Activated naive CD4-positive, alpha-beta T cell treated with Interleukin-2 at 50 U/mL for 16 hours (primary cell): ENCODE data around the gene GABPB1.
"Not testable (repeated sequence)": the region's sequence is repeated elsewhere in the genome, so short reads cannot be mapped to it uniquely, and the experiment has no call there.

Experiments used
- DNase-seq: peaks from one replicate; pipeline ENCODE4 v3.0.0-alpha.2; 2020

The GABPB1 gene

DNA sequence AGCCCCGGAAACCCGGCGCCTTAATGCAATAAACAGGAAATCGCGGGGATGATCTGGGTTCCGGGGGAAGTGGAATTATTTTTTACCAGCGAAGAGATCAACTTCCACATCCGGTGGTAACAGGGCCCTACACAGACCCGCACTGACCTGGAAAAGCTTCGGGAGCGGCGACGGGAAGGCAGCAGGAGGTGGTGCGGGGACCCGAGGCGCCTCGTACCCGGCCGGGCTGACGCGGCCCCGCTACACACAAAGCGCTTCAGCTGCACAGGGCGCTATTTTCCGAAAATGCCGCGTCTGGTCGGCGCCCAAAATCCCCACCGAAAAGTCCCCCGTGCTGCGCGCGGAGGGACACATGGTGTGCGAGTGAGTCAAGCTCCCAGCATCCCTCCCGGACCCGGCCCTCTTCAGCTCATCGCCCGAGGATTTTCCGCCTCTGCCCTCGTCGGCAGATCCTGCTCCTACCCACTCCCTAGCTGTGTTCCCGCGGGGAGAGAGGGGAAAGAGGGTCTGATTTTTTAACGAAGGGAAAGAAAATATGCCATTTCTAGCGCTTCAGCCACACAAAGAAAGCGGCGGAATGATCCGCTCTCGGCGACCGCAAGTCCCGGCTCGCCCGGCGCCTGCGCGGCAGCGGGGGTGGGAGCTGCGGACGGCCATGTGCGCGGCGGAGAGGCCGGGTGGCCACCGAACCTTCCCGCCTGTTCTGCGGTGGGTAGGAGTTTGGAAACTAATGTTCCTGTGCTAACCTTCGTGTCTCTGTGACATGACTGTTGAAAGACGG is at the start of gene GABPB1:
Gene GABPB1, minus strand, starts transcription at position 361 of the 781 bp plus-strand sequence. CDS start 45,400 bp downstream, outside the sequence.
- peak; percentile 92 for DNase-seq

DNA sequence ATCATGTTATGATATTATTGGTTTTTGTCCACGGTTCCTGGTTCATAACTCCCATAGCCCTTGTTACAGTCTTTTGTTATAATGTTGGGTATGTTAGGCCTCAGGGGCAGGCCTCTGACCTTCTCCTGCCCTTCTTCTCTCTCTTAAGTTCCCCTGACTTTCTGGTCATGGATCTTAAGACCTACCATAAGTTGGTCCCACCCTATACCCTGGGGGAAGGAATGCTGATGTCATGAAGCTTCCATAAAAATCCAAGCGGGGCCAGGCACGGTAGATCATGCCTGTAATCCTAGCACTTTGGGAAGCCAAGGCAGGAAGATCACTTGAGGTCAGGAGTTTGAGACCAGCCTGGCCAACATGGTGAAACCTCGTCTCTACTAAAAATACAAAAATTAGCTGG is 36.6 kb upstream of the GABPB1 start:
- not testable (repeated sequence) for DNase-seq

DNA sequence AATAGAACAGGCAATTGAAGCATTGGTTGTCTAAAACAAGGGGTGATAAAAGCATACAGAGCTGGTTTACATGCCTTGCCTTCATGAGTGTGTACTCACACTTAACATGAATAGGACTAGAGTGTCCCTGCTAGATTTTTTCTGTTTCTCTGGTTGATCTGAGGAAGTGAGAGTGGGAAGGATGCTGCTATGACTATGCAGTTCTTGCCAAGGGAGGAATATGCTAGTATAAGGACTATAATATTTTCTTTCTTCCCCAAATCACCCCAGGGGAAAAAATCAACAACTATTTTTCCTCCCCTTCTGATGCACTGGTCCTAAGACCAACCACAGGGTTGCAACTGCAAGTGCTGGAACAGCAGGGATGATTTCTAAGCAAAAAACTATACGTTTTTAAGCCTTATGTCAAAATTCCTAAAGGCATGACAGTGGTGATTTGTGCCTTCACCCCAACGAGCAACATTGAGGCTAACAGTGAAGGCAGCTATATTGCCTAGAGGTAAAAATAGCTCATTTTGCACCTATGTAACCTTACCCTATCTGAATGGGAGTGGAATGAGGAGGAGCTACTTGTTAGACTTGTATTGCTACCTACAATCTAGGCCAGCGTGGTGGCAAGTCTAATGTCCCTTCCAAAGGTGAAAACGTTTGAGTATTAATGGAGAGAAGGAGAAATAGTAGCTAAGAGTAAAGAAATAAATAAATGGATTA is 35.7 kb upstream of the GABPB1 start:
- no peak for DNase-seq

DNA sequence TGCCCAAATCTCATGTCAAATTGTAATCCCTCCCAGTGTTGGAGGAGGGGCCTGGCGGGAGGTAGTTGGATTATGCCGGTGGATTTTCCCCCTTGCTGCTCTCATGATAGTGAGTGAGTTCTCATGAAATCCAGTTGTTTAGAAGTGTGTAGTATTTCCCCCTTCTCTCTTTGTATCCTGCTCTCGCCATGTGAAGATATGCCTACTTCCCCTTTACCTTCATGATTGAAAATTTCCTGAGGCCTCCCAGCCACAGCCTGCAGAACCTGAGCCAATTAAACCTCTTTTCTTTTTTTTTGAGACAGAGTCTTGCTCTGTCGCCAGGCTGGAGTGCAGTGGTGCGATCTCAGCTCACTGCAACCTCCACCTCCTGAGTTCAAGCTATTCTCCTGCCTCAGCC is 27.4 kb upstream of the GABPB1 start:
- not testable (repeated sequence) for DNase-seq

DNA sequence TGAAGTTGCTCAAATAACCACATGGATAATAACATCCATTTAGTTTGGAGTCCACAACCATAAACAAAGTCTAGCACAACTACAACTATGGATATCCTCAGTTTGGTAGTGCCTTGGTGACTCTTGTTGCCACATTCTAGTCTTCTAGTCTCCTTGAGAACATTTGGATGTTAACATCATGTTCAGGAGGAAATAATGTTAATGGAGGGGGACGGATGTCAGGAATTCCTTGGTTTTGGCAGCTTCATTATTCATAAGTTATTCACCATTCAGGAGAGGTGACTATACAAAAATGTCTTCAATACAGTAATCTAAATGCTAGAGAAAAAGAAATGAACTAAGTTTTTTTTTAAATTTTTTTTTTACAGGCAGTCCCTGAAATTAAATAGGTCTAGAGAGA is 26.4 kb upstream of the GABPB1 start:
- DNase-seq, result no peak

DNA sequence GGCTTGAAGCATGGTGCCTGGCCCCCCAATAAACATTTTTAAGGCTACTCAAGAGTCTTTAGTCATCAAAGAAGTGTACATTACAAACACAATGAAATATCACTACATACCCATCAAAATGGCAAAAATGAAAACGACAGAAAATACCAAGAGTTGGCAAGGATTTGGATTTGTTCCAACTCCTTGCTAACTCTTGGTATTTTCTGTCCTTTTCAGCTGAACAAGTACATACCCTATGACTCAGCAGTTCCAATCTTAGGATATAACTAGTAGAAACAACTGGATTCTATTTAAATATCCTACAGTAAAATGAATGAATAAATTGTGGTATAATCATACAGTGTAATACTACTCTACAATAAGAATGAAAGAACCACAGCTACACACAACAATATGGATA is 25.1 kb upstream of the GABPB1 start:
- no peak for DNase-seq

DNA sequence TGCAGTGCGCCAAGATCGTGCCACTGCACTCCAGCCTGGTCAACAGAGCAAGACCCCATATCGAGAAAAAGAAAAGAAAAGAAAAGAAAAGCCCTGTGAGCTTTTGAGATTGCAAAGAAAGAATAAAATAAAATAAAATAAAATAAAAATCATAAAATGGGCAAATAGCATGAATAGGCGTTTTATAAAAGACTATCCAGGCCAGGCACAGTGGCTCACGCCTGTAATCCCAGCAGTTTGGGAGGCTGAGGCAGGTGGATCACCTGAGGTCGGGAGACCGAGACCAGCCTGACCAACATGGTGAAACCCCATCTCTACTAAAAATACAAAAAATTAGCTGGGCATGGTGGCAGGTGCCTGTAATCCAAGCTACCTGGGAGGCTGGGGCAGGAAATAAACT is 24.4 kb upstream of the GABPB1 start:
- not testable (repeated sequence) for DNase-seq

DNA sequence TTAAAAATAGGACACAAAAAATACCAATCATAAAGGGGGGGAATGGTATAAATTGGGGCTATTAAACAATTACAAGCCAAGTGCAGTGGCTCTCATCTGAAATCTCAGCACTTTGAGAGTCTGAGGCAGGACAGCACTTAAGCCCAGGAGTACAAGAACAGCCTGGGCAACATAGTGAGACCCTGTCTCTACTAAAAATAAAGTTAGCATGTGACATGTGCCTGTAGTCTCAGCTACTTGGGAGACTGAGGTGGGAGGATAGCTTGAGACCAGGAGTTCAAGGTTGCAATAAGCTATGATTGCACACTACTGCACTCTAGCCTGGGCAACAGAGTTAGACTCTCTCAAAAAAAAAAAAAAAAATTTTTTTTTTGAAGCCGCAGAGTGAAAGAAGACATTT is 23.8 kb upstream of the GABPB1 start:
- DNase-seq, result no peak

DNA sequence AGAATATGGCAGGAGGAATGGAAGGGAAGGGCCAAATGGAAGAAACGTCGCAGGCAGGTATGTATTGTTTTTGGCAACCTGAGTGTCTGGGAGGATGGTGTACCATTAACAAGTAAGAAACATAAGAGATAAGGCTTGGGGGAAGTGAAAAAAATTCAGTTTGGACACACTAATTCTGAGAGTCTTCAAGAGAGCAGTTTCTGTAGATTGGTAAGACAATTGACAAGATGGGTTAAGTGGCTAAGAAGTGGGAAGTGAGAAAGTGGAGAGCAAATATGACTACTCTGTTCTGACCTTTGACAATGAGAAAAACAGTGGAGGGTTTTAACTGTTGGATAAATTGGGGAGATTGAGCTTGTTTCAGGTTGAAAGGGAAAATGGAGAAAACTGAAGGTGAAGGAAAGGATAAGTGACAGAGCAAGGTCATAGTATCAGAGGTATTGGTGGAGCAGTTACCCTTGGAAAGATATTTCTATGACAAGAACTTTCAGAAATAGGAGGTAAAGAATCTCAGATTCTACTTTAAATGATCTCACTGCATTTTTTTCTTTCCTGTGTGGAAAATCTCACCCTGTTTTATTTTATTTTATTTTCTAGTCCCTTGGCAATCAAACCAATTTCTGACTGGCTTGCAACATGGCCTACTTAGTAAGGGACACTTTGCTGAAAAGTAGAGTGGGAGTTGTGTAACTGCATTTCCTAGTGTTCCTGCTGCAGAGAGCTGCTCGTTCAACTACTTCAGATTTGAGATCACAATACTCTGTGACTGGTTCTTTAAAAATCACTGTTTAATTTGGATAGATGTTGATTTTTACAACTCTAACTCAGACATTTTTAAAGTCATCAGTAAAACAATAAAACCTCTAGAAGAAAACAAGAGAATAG is 23.1 kb upstream of the GABPB1 start:
- DNase-seq, result no peak

DNA sequence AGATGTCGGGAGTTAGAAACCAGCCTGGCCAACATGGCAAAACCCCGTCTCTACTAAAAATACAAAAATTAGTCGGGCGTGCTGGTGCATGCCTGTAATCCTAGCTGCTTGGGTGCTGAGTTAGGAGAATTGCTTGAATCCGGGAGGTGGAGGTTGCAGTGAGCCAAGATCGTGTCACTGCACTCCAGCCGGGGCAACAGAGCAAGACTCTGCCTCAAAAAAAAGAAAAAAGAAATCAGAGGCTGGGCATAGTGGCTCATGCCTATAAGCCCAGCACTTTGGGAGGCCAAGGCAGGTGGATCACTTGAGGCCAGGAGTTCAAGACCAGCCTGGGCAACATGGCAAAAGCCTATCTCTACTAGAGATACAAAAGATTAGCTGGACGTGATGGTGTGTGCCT is 14.6 kb upstream of the GABPB1 start:
- not testable (repeated sequence) for DNase-seq

DNA sequence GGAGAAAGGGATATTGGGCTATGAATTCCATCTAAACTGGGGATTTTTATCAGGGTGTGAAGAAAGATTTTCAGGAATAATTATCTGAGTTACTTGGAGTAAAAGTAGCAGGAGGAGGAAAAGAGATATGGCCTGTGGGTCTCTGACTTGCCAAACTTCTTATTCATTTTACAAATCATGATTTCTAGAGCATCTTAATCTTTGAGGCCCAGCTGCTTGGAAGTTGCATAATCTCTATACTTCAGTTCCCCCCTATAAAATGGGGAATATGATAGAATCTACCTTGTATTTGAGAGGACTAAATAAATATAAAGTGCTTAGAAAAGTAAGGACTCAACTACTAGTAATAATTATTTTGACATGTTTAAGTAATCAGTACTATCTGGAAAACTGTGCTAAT is 11.0 kb upstream of the GABPB1 start:
- DNase-seq, result no peak

DNA sequence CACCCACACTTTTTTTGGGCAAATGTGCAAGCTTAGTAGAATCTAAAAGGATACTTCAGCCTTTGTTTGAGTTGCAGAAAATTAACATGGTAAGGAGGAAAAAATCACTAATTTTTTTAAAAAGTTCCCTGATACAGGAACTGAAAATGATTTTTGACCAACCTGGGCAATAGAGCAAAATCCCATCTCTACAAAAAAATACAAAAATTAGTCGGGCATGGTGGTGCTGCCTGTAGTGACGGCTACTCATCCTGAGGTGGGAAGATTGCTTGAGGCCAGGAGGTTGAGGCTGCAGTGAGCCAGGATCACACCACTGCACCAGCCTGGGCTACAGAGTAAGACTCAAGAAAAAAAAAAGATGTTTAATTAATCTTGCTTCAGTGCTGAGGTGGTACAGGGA is 10.6 kb upstream of the GABPB1 start:
- no peak for DNase-seq

DNA sequence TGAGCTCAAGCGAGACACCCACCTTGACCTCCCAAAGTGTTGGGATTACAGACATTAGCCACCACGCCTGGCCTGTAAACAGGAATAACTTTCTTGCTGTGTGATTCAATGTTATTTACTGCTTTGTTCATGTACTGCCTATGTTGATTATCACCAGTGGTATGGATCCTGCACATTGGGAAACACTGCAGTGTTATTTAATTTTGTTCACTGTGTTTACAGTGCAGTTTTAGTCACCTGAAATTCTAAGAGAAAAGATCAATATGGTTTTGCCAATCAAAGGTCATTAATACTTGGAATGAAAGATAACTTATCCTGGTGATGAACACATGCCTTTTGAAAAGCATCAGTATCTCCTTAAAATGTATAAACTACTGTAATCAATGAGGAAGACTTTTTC is 8.6 kb upstream of the GABPB1 start:
- no peak for DNase-seq

DNA sequence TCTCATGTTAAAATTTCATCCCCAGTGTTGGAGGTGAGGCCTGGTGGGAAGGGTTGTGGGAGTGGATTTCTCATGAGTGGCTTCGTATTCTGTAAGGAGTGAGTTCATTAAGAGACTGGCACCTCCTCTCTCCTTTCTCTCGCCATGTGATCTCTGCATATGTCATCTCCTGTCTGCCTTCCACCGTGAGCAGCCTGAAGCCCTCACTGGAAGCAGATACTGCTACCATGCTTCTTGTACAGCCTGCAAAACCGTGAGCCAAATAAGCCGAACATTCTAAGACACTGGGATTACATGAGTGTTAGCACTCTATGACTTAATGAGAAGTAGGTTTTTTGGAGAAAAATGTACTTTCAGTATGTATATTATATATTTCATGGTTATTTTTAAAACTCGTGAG is 6.8 kb upstream of the GABPB1 start:
- no peak for DNase-seq

DNA sequence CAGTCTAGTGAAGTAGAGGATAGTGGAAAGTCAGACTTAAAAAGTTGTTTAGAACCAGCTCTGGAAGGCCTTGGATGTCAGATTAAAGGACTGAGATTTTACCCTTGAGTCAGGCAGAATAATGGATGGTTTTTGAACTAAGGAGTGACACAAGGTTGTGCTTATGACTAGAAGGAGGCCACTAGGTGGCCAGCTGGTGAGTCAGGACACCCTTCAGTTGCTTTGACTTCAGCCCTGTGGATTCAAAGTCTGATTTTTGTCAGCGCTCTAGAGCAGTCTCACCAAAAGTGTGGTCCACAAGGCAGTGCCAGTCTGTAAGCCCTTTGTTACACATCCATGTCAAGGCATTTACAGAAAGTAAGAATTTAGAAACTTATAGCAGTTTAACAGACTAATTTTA is 3.8 kb upstream of the GABPB1 start:
- DNase-seq, result peak; percentile 17

DNA sequence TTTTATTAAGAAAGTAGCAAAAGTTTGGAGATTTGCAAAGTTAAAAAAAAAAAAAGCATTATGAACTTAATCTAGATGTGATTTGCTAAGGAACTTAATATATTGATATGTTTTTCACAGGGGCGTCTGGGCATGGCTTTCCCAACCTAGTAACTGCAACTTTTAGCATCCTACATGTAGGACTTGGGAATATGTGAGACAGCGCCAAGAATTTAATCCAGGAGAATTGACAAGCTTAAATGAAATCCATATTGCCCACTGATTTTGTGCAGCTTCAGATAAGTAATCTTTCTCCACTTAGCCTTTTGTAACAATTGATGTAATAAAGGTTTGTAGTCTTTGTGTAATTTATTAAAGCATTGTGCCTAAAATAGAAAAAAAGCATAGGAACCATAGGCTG is 982 bp upstream of the GABPB1 start:
- no peak for DNase-seq

DNA sequence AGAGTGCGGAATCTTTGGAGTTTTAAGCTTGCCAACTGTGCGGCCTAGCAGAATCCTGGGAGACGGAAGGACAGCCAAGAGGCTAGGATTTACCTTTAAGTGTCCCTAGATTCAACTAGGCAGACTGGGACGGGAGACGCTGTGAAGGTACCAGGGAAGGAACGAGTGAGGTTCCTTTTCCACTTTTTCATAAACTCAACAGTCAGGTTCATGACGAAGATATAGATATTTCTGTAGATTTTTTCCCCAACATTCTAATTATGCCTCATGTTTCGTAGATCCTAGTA is 564 bp upstream of the GABPB1 start:
- DNase-seq, result no peak

DNA sequence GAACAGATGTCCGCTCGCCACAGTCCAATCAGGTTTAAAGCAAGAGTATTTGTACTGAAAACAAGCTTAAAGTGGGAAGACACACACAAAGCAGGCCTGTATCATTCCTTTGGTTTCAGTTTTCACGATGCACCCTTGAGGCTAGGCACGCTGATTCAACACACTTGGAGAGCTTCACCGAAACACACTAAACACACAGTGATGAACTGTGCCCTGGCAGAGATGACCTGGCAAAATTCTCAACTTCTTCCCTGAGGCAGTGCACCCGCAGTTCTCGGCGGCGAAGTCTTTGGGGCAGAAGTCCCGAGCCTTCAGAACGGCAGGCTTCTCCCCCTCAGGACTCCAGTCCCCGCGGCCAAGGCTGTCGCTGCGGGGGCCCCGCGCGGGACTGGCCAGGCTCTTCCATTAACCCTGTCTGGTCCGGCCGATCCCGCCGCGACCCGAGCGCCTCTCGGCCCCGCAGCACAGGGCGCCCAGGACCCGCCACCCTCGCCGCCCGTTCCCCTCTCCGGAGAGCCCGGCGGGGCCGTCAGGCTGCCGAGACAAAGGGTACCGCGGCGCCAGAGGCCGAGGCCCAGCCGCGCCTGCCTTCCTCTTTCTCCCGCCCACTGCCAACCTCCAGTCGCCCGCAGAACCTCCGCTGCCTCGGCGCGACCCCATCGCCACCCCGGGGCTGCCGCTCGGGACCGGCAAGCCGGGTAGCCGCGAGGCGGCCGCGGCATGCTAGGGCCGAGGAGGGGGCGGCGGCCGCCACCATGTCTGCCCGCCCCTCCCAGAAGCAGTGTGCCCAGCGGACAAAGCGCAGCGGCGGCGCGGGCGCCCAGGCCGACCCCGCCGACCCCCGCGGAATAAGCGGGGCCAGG is 792 bp downstream of the GABPB1 start:
- DNase-seq, result peak; percentile 67

DNA sequence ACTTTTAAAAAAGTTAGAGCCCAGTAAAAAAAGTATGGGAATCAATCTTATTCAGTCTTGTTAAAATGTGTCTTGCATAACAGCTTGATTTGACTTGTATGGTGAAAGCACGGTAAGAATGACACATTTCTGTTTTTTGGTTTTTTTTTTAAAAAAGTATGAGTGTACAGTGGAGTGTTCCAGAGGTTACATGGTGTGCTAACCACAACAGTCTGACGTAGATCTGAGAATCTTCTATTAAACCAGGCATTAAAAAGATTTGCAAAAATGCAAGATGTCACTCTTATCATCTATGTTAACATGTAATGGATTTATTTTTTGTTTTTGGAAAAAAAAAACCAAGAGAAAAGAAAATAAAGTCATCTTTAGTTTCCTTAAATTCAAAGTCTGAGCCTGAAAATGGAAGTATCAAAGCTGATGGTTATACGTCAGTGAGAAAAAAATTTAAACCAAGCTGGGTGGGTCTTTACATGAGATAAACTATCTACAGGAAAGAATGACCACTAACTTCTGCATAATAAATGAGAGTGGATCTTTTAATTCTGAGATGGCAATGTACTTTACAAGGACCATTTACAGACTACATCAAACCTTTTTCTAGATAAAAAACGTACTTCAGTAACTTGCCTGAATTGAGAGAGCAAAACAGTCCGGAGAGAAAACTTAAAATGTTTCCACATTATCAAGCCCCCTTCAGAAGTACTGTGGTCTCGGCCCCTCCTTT is 1.6 kb downstream of the GABPB1 start:
- DNase-seq, result no peak

DNA sequence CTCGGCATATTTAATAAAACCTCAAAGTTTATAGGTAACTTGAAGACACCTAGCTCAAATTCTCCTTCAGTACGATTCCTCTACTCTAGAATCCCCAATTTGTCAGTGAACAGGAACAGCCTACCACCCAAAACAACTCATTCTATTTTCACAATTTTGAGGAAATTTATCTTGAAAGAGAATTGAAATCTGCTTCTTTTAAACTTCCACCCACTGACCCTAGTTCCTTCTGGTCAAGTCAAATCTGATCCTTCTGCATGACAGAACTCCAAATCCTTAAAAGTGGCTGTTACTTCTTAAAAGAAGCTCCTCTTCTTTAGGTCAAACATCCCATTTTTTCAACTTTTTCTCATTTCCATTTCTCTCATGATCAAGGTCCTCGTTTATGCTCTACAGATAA is 4.4 kb downstream of the GABPB1 start:
- DNase-seq, result no peak

DNA sequence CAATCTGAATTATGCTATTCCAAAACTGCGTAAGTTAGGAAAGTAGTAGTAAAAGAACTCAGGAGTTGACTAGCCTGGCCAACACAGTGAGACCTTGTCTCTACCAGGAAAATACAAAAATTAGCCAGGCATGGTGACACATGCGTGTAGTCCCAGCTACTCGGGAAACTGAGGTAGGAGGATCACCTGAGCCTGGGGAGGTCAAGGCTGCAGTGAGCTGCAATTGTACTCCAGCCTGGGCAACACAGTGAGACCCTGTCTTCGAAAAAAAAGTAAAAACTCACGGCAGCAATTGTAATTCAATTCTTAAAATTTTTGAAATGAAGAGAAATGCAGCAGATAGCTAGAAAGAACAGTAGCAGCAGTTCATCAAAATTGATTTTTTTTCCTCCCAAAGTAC is 9.7 kb downstream of the GABPB1 start:
- DNase-seq, result no peak

DNA sequence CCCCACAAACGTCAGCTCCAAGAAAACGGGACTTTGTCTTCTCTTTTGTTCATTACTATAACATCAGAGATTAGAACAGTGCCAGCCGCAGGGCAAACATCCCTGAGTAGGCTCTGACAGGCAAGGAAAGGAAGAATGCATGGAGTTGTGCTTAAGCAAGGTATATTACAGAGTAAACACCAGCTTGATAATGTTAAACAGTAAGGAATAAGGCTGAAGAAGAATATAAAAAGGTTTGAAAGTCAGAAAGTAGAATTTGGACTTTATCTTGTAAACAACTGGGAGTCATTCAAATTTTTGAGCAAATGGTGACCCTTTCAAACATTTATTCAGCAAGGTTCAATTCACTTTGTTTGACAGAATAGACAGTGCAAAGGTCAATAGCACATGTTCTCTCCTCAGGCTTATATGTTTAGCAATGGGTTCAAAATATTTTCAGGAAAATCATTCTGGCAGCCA is 11.0 kb downstream of the GABPB1 start:
- no peak for DNase-seq
